ENCODE data around the gene STPG3. TPM values are rescaled to one million over a fixed set of nuclear protein-coding genes. Genes with fewer than 3 reads are reported as not detected.

STPG3 gene
- total RNA-seq, 1 donor: not detected

- TF ChIP-seq, protein P1, sequence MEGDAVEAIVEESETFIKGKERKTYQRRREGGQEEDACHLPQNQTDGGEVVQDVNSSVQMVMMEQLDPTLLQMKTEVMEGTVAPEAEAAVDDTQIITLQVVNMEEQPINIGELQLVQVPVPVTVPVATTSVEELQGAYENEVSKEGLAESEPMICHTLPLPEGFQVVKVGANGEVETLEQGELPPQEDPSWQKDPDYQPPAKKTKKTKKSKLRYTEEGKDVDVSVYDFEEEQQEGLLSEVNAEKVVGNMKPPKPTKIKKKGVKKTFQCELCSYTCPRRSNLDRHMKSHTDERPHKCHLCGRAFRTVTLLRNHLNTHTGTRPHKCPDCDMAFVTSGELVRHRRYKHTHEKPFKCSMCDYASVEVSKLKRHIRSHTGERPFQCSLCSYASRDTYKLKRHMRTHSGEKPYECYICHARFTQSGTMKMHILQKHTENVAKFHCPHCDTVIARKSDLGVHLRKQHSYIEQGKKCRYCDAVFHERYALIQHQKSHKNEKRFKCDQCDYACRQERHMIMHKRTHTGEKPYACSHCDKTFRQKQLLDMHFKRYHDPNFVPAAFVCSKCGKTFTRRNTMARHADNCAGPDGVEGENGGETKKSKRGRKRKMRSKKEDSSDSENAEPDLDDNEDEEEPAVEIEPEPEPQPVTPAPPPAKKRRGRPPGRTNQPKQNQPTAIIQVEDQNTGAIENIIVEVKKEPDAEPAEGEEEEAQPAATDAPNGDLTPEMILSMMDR (IDR thresholded peaks at IDR 0.05; ENCODE audit: insufficient read depth, low read depth, low read length): no peak
- no peak overlapping the region for H3K4me3 ChIP-seq (ENCODE audit: low read depth, low read length)
- no peak for DNase-seq (ENCODE audit: low read depth)
Observed at GRCh38 chr9:137226338-137227053, 24.6 kb upstream of the STPG3 start.

- TF ChIP-seq, protein P1 (IDR thresholded peaks at IDR 0.05; ENCODE audit: insufficient read depth, low read depth, low read length): peak; percentile 88
- DNase-seq (ENCODE audit: low read depth): peak; percentile 70
- H3K4me3 ChIP-seq (ENCODE audit: low read depth, low read length): no peak within 1 kb of the TSS
Observed at GRCh38 chr9:137227054-137227852, 23.8 kb upstream of the STPG3 start, which contains the start of gene RNF224. Gene RNF224 (plus strand): TSS chr9:137227502. CDS start chr9:137228336, 834 bp downstream.

- DNase-seq (ENCODE audit: low read depth): no peak
- TF ChIP-seq, protein P1 (IDR thresholded peaks at IDR 0.05; ENCODE audit: insufficient read depth, low read depth, low read length): no peak
- no peak overlapping the region for H3K4me3 ChIP-seq (ENCODE audit: low read depth, low read length)
Observed at GRCh38 chr9:137227853-137228505, 23.1 kb upstream of the STPG3 start.

GRCh38 chr9:137228506-137228967 is 22.5 kb upstream of the STPG3 start:
- DNase-seq (ENCODE audit: low read depth): no peak
- TF ChIP-seq, protein P1 (IDR thresholded peaks at IDR 0.05; ENCODE audit: insufficient read depth, low read depth, low read length): no peak
- H3K4me3 ChIP-seq (ENCODE audit: low read depth, low read length): no peak overlapping the region

DNA sequence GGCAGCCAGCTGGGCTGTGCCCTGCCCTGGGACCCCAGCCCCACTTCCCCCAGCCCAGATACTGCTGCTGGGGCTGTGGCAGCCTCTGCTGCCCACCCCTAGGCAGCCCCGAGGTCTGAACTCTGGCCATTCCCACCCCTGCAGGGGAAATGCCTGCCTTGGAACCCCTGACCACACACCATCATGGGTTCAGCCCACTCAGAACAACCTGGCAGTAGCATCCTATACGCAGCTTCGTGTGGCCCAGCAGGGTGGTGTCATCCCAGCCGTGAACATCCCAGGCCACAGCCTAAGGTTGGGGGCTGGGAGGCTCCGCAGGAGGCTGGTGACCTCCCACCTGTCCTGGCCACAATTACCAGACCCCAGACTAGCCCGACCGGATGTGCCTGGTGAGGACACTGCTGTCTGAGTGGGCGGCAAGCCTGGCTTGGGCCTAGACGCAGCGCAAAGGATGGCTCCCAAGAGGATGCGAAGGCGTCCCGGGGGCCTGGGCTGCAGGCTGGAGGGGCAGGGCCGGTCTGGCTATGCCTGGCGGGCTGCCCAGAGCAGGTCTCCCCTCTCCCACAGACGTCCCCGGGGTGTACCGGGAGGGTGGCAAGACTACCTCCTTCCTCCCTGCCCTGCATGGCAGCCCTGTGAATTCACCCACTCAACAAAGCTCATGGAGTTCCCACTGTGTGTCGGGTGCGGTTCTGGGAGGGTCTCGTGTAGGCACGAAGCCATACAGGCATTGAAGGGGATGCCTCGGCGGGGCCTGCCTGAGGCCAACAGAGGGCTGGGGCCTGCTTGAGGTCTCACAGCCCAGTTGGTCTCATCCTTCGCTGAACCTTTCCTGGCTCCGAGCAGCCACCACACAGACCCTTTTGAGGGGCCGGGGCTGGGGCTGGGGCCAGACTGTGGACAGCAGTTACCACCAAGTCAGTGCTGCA is 21.9 kb upstream of the STPG3 start:
- no peak overlapping the region for H3K4me3 ChIP-seq (ENCODE audit: low read depth, low read length)
- no peak for DNase-seq (ENCODE audit: low read depth)
- TF ChIP-seq, protein P1 (IDR thresholded peaks at IDR 0.05; ENCODE audit: insufficient read depth, low read depth, low read length): no peak
